ENCODE results near the gene VWA5B2. TPM values are rescaled to one million over a fixed set of nuclear protein-coding genes. Genes with fewer than 3 reads are reported as not detected.
A peak's percentile ranks its signal among the peaks of the same experiment; 100 is the strongest.

Gene VWA5B2
- total and polyA plus RNA-seq, 2 of the 13 experiments (the other 11 are each of a cell fraction or from before 2014, with no cell fraction given) = 0.03 to 0.04 TPM

- TF ChIP-seq ZKSCAN5 (CRISPR knock-in tag; IDR thresholded peaks at IDR 0.05) (no peak), NR2F2 (IDR thresholded peaks at IDR 0.05; ENCODE audit: borderline replicate concordance, low read depth) (no peak), ARNT2 (CRISPR knock-in tag; IDR thresholded peaks at IDR 0.05; ENCODE audit: low read depth) (no peak), FOXP4 (CRISPR knock-in tag; IDR thresholded peaks at IDR 0.05) (no peak), SPEN (CRISPR knock-in tag; IDR thresholded peaks at IDR 0.05; ENCODE audit: low read depth) (no peak)
Measured at GRCh38 chr3:184258926-184259325, 29.5 kb downstream of the VWA5B2 start (continued).

GRCh38 chr3:184259396-184259877, 30.1 kb downstream of the VWA5B2 start:
- Histone ChIP-seq H3K4me1 (ENCODE audit: insufficient read depth, low read length) (peaks cover 24% of the 10 kb centered on the region), H3K79me2 (ENCODE audit: insufficient read depth, low read length) (peaks cover 1% of the 10 kb centered on the region), H2AFZ (ENCODE audit: low read length) (no peak overlapping the region), H3K36me3 (replicated peaks in 1 of 2; ENCODE audit: control insufficient read depth in 1 of 2, insufficient read depth in 2 of 2, low read length in 2 of 2) (0 out of 5 replicates have a peak, but pooled peaks cover 0 to 1% of the 10 kb centered on the region in 2 experiments), H3K4me2 (ENCODE audit: low read depth, low read length) (no peak overlapping the region), H3K9ac (ENCODE audit: insufficient read depth, low read depth, low read length) (no peak overlapping the region), H4K20me1 (ENCODE audit: insufficient read depth, low read length) (peaks cover 12% of the 10 kb centered on the region; the same call in 1 of the 2 replicates), H3K9me3 (ENCODE audit: low read length) (no peaks in the 10 kb centered on the region), H3K27me3 (ENCODE audit: control insufficient read depth in 1 of 2, insufficient read depth in 2 of 2, low read length in 2 of 2) (peaks cover 3 to 27% of the 10 kb centered on the region in 2 experiments), H3K4me3 (replicated peaks in 1 of 3; ENCODE audit: insufficient read depth in 1 of 3, low read depth in 2 of 3, low read length in 3 of 3) (no peak overlapping the region), H3K27ac (ENCODE audit: extremely low read length, insufficient read depth, low read length) (no peak overlapping the region)
- intact Hi-C loops (cut with micrococcal nuclease; ENCODE audit: unreplicated experiment) (no loop called here), in situ Hi-C loops (cut with HindIII; ENCODE audit: extremely low pct_ligation_motif_present, low pct_unique_long_range_greater_than_20kb) (no loop called here)
- BruUV-seq (replicated peaks) = no TSS peak
- WGBS (ENCODE audit: low lambda C conversion rate) = 70% methylated on average over 11 of the region's 28 CpGs
- ChIA-PET POLR2A (interaction anchor here (1.6 kb wide), 1 partner anchor 9 kb away, joined by 8 read pairs; no protein-coding TSS in a partner anchor), CTCF (ENCODE audit: low intra/inter-chr PET ratio, low total read pairs) (no interaction called here)
- DNase-seq (ENCODE audit: low spot score) = no peak
- no peak for ATAC-seq
- FAIRE-seq = no peak
- TF ChIP-seq RBM22 (optimal IDR thresholded peaks at IDR 0.05; ENCODE audit: low read length) (peak; percentile 31), BCL3 (CRISPR knock-in tag; IDR thresholded peaks at IDR 0.05) (no peak), ARID3A (IDR thresholded peaks at IDR 0.05; ENCODE audit: low read depth, low read length) (no peak)

All from HepG2 (cell line).